Neural cell (in vitro differentiated cells): Measurements from ENCODE around the gene HIRIP3. TPM values are rescaled to one million over a fixed set of nuclear protein-coding genes. Genes with fewer than 3 reads are reported as not detected.
A peak's percentile ranks its signal among the peaks of the same experiment; 100 is the strongest.

ENCODE experiments used
- H2AFZ ChIP-seq: fragments of 200-600, 300-800 bp; sonication (generic), shearing (Covaris generic); 2 replicates; pipeline ENCODE4 v1.6.0; 2014; ENCODE audit warnings: low read depth, mild to moderate bottlenecking, antibody characterized with exemption, low read length, moderate library complexity
- H3F3A ChIP-seq: fragments of 200-600 bp; shearing (Covaris generic); 2 replicates; pipeline ENCODE4 v1.6.1; 2016; ENCODE audit warnings: mild to moderate bottlenecking, moderate library complexity, mixed read lengths, antibody characterized with exemption, low read length; ENCODE audit not compliant: insufficient read depth, poor library complexity, severe bottlenecking
- H3K27ac ChIP-seq: fragments of 200-600, 300-800 bp; sonication (generic), shearing (Covaris generic); 2 replicates; pipeline ENCODE4 v1.5.1; 2014; ENCODE audit warnings: mild to moderate bottlenecking, low read length, moderate library complexity
- H3K27me3 ChIP-seq: fragments of 300-800, 200-600 bp; sonication (generic), shearing (Covaris generic); 2 replicates; pipeline ENCODE4 v1.6.0; 2014; ENCODE audit warnings: mild to moderate bottlenecking, low read depth, low read length, moderate library complexity; ENCODE audit not compliant: insufficient read depth
- H3K36me3 ChIP-seq: fragments of 300-800, 200-600 bp; sonication (generic), shearing (Covaris generic); 2 replicates; pipeline ENCODE4 v1.5.1; 2014; ENCODE audit warnings: mild to moderate bottlenecking, antibody characterized with exemption, low read length, moderate library complexity; ENCODE audit not compliant: insufficient read depth
- H3K4me2 ChIP-seq: fragments of 300-800, 200-600 bp; sonication (generic), shearing (Covaris generic); 2 replicates; pipeline ENCODE4 v1.6.0; 2014; ENCODE audit warnings: mild to moderate bottlenecking, low read length
- H3K4me3 ChIP-seq: fragments of 300-800, 200-600 bp; sonication (generic), shearing (Covaris generic); 2 replicates; pipeline ENCODE4 v1.5.1; 2014; ENCODE audit warnings: mild to moderate bottlenecking, low read length, moderate library complexity
- H3K79me2 ChIP-seq: fragments of 200-600 bp; shearing (Covaris generic); replicated peaks from 2 replicates; pipeline ENCODE4 v1.6.0; 2014; ENCODE audit warnings: mild to moderate bottlenecking, low read length, moderate library complexity; ENCODE audit not compliant: insufficient read depth
- H3K9ac ChIP-seq: fragments of 300-800, 200-600 bp; sonication (generic), shearing (Covaris generic); 2 replicates; pipeline ENCODE4 v1.6.1; 2016; ENCODE audit warnings: mild to moderate bottlenecking, low read length, mixed read lengths
- H3K9me2 ChIP-seq: fragments of 200-600 bp; shearing (Covaris generic); 2 replicates; pipeline ENCODE4 v1.6.1; 2016; ENCODE audit warnings: mild to moderate bottlenecking, low read length, mixed read lengths; ENCODE audit not compliant: insufficient read depth
- H3K9me3 ChIP-seq: fragments of 200-600, 300-800 bp; sonication (generic), shearing (Covaris generic); 2 replicates; pipeline ENCODE4 v1.6.1; 2016; ENCODE audit warnings: mild to moderate bottlenecking, mixed run types, low read length, moderate library complexity, mixed read lengths
- H4K20me1 ChIP-seq: fragments of 200-600 bp; shearing (Covaris generic); 2 replicates; pipeline ENCODE4 v1.6.1; 2016; ENCODE audit warnings: mild to moderate bottlenecking, mixed run types; ENCODE audit not compliant: insufficient read depth
- CTCF ChIP-seq: fragments of 450-650 bp; IDR thresholded peaks from 2 replicates; pipeline ENCODE4 v1.5.1; 2014; ENCODE audit warnings: antibody characterized with exemption, mild to moderate bottlenecking, moderate library complexity; ENCODE audit not compliant: poor library complexity, severe bottlenecking
- EP300 ChIP-seq: fragments of 450-650 bp; conservative IDR thresholded peaks from 2 replicates; pipeline ENCODE4 v1.6.1; 2014; ENCODE audit warnings: antibody characterized with exemption, mild to moderate bottlenecking, moderate library complexity; ENCODE audit not compliant: poor library complexity, severe bottlenecking
- EZH2 ChIP-seq: fragments of 200-600, 300-800 bp; shearing (Covaris generic), sonication (generic); IDR thresholded peaks from 2 replicates; pipeline ENCODE4 v1.6.1; 2014; ENCODE audit warnings: antibody characterized with exemption, low read length, borderline replicate concordance, mild to moderate bottlenecking; ENCODE audit not compliant: insufficient read depth, poor library complexity, severe bottlenecking
- MXI1 ChIP-seq: fragments of 450-650 bp; conservative IDR thresholded peaks from 2 replicates; pipeline ENCODE4 v1.6.1; 2014; ENCODE audit warnings: antibody characterized with exemption, mild to moderate bottlenecking; ENCODE audit not compliant: poor library complexity, severe bottlenecking
- POLR2AphosphoS5 ChIP-seq: IDR thresholded peaks from 2 replicates; pipeline ENCODE4 v1.6.1; 2012
- RAD21 ChIP-seq: fragments of 450-650 bp; conservative IDR thresholded peaks from 2 replicates; pipeline ENCODE4 v1.6.1; 2014; ENCODE audit warnings: antibody characterized with exemption, mild to moderate bottlenecking, moderate library complexity
- REST ChIP-seq: IDR thresholded peaks from 2 replicates; pipeline ENCODE4 v1.6.1; 2012; ENCODE audit warnings: borderline replicate concordance
- SMC3 ChIP-seq: fragments of 450-650 bp; conservative IDR thresholded peaks from 2 replicates; pipeline ENCODE4 v1.6.1; 2014; ENCODE audit warnings: antibody characterized with exemption, mild to moderate bottlenecking, moderate library complexity; ENCODE audit not compliant: poor library complexity
- TAF1 ChIP-seq: IDR thresholded peaks from 2 replicates; pipeline ENCODE4 v1.6.1; 2012; ENCODE audit warnings: low read depth
- polyA plus RNA-seq: library from polyadenylated mRNA; depleted of rRNA; stranded (reverse); fragments of >200 nt; gene quantifications from 2 replicates; pipeline ENCODE4 v1.2.3, GENCODE V29; 2014

Gene HIRIP3
- polyA plus RNA-seq, 1 donor from 2014 or later, result 51.2 TPM

GRCh38 chr16:29996766-29997250 lies 1.4 kb upstream of the HIRIP3 start:
- H3K4me2 ChIP-seq, result peak overlapping the region; percentile 80
- no peaks in the 10 kb centered on the region for H3K27me3 ChIP-seq
- H3K9ac ChIP-seq, result peak overlapping the region; percentile 96
- no peaks in the 10 kb centered on the region for H3K36me3 ChIP-seq
- no peaks in the 10 kb centered on the region for H4K20me1 ChIP-seq
- TF ChIP-seq TAF1 (no peak), EZH2 (no peak), CTCF (no peak), SMC3 (no peak), REST (no peak), EP300 (no peak)
- peaks cover 7% of the 10 kb centered on the region for H3K79me2 ChIP-seq
- no peaks in the 10 kb centered on the region for H3F3A ChIP-seq
- no peak overlapping the region for H3K27ac ChIP-seq
- no peaks in the 10 kb centered on the region for H3K9me2 ChIP-seq
- peak overlapping the region; percentile 94 for H3K4me3 ChIP-seq
- no peaks in the 10 kb centered on the region for H3K9me3 ChIP-seq
- no peak overlapping the region for H2AFZ ChIP-seq

- H3K9me2 ChIP-seq, result no peaks in the 10 kb centered on the region
- no peaks in the 10 kb centered on the region for H3F3A ChIP-seq
- H3K79me2 ChIP-seq, result peaks cover 7% of the 10 kb centered on the region
- no peaks in the 10 kb centered on the region for H4K20me1 ChIP-seq
- no peaks in the 10 kb centered on the region for H3K36me3 ChIP-seq
- no peaks in the 10 kb centered on the region for H3K27me3 ChIP-seq
- H3K9ac ChIP-seq, result peak within 1 kb of the TSS; percentile 96
- H2AFZ ChIP-seq, result peak within 1 kb of the TSS; percentile 96
- no peak for TF ChIP-seq EZH2
- peak; percentile 12 for TF ChIP-seq REST
- no peak for TF ChIP-seq TAF1
- peak; percentile 30 for TF ChIP-seq CTCF
- peak; percentile 37 for TF ChIP-seq SMC3
- peak; percentile 87 for TF ChIP-seq POLR2AphosphoS5
- TF ChIP-seq MXI1, result peak; percentile 73
- peak; percentile 79 for TF ChIP-seq EP300
- peak; percentile 51 for TF ChIP-seq RAD21
- H3K27ac ChIP-seq, result peak within 1 kb of the TSS; percentile 97
- no peaks in the 10 kb centered on the region for H3K9me3 ChIP-seq
- H3K4me3 ChIP-seq, result peak within 1 kb of the TSS; percentile 94
- H3K4me2 ChIP-seq, result peak within 1 kb of the TSS; percentile 80
Observed at GRCh38 chr16:29995911-29996765, 721 bp upstream of the HIRIP3 start, which contains the start of gene INO80E. INO80E (plus strand) TSS chr16:29996241; CDS start chr16:29996311, 70 bp downstream.
